Stimulated activated CD8-positive, alpha-beta memory T cell treated with anti-CD3 and anti-CD28 coated beads, Interleukin-12 subunit alpha, Interleukin-12 subunit beta, amount 100 ng/mL, for 1 hour (primary cell): ENCODE results near the gene MICAL1.

ENCODE experiments used
- DNase-seq: peaks from one replicate; pipeline ENCODE4 v3.0.0-alpha.2; 2020; ENCODE audit warnings: low read depth

The MICAL1 gene

DNA sequence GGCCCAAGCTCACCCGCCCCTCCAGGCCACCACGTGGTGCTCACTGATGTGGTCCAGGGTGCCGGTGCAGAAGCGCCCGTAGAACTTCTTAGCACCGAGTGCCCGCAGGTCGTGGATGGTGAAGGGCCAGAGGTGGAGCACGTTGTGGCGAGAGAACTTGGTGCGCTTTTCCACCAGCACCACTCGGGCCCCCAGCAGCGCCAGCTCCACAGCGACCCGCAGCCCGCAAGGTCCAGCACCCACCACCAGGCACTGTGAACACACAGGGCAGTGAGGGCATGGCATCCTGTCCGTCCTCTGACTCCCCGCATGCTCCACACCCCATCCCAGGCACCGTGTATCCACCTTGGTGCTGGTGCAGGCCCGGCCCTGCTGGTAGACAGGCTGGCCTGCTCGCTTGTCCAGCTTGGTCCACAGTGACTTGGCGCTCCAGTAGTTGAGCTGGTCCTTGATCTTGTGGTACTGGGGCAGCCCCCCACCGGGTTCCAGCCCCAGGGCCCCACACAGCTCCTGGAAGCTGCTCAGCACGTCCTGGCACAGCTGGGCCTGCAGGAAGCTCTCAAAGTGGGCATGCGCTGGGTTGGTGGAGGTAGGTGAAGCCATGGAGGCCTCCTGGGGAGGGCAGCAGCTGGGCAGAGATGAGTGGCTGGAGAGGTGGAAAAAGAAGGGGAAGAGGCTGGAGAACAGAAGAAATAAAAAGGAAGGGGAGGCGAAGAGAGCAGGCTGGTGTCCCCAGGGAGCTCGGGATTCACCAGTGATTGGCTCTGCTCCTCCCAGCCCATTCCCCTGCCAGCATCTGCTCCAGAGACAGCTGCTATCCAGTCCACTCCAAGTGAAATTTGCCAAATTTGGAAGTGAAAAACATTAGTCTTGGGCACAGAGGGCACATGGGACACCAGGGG is 1.7 kb downstream of the MICAL1 start:
- no peak for DNase-seq

DNA sequence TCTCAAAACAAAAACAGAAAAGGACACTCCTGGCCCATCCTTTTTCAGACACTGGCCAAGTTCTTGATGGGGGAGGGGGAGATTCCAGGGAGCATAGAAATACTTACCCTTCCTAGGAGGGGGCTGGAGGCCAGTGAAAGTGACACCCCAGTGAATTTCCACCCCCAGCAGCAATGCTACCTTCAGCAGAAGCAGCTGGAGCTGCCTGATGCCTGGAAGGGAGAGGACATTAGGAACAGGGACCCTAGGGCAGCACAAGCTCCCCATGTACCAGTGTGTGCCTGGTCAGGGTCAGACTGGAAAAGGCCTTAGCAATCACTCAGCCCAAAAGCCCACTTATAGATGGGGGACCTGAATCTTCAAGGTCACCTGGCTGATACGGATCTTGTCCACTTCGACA is 2.4 kb downstream of the MICAL1 start:
- no peak for DNase-seq

DNA sequence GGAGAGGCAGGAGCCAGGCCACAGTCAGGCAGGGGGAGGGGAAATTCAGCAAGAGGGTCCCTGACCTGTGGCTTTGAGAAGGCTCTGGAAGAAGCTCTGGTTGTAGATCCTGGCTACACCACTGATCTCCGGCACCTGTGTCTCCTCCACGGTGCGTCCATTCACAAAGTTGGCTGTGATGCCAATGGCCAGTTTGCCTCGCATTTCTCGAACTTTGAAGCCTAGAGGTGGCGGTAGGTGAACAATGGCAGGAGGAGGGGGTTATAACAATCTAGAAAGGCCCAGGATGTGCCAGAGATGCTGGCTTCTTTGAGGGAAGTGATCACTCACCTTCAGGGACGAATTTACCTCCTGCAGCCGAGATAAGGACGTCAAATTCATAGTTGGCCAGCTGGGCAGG is 3.4 kb downstream of the MICAL1 start:
- DNase-seq, result no peak

DNA sequence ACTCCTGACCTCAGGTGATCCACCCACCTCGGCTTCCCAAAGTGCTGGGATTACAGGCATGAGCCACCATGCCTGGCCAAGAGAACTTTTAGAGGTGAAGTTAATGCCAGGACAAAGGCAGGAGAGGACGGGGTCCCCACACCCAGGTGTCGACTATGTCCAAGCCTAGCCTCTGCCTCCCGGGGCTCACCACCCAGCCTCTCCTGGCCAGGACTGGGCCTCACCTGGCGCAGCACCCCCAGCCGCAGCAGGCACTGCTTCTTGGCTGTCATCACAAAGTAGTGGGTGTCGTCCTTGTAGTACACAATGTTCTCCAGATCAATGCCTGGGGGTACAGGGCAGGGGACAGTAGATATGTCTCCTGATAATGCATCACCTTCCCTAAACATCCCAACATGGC is 4.2 kb downstream of the MICAL1 start:
- no peak for DNase-seq

DNA sequence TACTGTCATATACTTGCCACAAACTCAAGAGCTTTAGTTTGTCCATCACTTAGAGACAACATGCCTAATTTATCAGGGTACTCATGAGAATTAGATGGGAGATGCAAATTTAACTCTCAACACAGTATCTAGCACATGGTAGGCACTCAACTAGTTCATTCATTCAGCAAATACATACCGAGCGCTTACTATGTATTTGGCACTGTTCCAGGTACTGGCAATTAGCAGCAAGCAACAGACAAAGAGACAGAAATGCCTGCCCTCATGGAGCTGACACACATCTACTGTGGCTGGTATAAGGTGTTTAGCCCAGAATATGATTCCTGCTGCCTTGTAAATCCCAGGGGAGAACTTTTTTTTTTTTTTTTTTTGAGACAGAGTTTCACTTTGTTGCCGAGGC is 4.8 kb downstream of the MICAL1 start:
- no peak for DNase-seq

DNA sequence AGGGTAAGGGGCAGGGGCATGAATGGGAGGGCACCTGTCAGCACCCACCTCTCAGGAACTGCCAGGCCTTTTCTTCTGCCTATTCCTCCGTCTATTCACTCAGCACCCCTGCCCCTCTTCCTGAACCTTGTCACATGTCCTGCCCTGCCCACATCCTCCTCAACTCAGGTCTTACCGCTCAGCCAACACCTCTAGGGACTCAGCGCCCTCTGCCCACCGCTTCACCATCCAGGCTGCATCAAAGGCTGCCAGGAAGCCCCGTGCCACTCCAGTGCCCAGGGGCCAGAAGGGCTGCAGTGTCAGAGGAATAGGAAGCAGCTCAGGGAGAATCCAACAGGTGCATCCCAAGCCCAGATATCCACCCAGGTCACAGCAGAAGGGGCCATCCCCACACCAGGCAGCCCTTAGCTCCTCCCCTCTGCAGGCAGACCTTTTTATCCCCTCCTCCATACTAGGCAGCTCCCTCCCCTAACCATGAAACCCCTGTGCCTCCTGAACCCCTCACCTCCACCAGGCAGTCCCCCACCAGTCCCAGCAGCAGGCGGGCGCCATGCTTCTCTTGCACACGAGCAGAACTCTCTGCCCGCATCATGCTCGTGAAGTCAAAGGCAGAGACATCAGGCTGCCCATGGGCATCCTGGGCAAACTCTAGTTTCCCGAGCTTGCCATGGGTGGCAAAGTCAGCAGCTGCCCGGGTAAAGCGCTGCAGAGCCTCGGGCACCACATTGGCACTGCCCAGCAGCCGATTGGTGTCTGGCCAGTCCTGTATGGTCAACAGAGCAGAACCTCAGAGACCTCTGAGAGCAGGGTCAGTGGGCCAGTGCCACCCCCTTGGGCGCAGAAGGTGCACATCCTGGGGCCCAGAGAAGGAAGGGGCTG is 5.5 kb downstream of the MICAL1 start:
- DNase-seq, result no peak

DNA sequence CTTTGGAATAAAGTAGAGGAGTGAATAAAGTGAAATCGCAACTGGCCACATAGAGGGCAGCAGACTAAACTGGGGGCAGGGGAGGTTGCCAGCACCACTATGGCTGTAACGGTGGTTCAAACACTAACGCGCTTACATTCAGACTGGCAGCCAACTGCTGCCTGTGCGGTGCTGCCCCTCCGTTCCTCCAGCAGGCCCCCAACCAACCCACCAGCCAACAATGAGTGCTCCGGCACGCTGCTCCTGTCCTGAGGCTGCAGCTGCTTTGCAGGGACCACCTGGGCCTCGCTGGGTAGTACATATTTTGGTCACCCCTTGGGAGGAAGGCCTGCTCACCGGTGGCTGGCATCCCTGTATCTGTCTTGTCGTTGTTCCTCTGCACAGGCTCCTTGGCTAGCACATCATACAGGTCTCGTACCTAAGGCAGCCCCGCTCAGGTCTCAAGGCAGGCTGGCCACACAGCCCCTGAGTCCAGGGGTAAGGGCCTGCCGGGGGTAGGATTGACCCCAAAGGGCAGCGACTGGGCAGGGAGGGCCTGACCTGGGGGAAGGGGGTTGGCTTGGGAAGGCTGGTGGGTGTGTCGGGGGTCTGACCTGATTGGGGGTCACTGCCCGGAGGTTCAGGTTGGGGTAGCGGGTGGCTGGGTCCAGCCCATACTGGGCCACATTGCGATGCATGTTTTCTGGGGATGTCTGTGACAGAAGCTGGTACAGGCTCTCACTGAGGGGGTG is 6.3 kb downstream of the MICAL1 start:
- DNase-seq, result no peak

DNA sequence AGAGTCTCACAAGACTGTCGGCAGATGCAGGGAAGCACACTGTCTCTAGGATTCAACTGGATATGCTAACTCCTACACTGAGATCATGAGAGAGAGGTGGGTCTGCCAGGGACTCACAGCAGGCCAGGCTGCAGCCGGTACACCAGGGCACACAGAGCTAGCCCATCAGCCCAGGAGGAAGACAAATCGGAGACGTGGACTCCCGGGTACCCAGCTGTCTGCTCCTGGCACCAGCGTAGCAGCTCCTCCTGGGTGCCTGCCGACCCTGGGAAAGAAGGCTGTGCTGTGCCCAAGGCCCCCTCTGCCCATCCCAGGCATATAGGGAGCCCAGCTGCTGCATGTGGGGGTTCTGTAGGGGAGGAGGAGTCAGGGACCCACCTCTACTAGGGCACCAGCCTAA is 7.0 kb downstream of the MICAL1 start:
- no peak for DNase-seq

DNA sequence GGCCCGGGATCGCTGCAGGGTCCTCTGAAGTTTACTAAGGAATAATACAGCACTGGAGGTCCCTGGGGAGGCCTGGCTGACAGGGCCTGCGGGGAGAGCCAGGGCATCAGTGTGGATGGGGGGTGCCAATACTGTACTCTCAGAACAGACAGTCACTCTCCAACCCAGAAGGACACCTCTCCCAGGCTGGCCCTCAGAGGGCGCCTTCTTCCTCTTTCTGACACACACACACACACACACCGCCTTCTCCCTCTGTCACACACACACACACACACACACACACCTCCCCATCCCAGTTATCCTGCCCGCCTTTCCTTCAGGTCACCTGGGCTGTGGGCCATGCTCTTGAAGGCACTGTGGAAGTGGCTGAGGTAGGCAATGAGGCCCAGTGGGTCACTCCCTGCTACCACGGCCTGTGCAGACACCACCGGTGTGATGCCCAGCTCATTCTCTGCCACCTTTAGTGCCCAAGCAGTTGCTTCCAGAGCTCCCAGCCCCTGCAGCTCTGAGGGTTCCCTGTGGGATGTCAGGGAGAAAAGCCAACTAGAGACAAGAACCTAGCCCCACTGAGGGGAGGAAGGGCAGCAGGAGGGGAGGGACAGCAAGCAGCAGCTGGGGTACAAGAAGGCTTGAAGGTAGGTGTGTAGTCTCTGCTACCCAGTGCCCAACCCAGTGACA is 7.6 kb downstream of the MICAL1 start:
- DNase-seq, result no peak

DNA sequence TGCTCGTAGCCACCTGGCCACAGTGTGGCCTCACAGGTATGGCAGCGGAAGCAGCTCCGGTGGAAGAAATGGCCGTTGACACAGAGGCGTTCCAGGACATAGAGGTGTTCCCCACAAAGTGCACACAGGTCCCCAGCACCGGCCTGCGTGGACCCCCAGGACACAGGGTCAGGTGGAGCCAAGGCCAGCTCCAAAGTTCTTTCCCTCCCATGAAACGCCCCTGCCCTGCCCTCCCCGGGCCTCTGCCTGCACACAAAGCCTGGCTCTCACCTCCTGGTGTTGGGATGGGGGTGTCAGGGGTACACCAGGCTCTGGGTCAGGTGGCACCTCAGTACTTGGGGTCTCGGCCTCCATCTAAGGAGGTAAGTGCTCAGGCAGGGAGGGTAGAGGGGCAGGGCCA is 8.5 kb downstream of the MICAL1 start:
- no peak for DNase-seq

DNA sequence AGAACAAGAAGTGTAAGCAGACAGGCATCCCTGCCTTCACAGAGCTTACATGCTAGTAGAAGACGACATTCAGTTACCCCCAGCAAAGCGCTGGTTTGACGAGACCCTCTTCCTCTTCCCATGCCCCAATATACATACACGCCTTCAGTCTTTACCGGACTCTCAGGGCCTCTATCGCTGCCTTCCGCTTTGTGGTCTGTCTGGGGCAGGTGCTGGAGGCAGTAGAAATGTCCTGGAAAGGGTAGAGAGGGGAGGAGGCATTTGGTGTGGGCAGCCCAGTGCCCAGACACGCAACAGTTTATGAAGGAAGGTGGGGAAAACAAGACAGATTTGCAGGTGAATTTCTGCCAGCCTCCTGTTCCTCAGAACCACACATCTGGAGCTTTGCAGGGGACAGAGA is 9.0 kb downstream of the MICAL1 start:
- DNase-seq, result no peak

DNA sequence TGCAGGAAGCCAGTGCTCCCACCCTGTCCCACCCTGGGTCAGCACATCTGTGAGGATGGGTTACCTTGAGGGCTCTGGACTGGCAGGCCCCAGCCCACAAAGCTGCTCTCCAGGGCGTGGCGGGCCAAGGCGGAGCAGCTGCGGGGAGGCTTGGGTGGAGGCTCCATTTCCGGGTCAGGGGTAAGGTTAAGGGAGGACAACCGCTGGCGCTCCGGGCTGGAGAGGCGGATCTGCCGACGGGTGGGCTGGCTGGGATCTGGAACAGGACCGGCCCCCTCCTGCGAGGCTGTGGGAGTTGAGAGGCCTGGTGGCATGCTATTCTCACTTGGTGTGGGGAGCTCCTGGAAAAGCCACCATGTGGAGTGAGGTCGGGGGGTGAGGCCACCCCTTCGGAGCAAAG is 9.5 kb downstream of the MICAL1 start:
- DNase-seq, result no peak

DNA sequence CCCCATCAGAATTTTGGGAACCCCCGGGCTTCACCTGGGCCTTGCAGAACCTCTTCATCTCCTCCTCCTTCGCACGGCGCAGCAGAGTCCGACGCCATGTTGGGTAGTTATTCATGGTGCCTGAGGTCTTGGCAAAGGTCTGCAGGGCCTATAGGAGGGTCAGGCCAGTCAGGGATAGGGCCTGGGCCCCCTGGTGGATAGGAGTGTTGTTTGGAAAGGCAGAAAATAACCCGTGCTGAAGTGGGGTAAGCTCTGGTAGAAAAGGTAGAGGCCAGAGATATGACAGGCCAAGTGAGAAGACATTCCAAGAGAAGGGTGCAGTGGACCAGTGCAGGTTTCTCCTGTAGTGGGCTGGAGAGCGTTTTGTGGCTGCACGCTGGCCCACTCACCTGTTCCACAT is 10.2 kb downstream of the MICAL1 start:
- no peak for DNase-seq

DNA sequence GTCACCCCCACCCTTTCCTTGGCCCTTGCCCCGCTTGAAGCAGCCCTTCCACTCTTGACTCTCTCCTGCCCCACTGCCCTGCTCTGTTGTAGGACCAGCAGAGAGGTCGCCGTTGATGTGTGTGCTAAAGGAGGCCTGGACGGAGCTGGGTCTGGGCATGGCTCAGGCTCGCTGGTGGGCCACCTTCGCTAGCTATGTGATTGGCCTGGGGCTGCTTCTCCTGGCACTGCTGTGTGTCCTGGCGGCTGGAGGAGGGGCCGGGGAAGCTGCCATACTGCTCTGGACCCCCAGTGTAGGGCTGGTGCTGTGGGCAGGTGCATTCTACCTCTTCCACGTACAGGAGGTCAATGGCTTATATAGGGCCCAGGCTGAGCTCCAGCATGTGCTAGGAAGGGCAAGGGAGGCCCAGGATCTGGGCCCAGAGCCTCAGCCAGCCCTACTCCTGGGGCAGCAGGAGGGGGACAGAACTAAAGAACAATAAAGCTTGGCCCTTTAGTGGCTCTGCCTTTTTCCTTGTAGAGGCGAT is 12.1 kb downstream of the MICAL1 start:
- DNase-seq, result no peak

DNA sequence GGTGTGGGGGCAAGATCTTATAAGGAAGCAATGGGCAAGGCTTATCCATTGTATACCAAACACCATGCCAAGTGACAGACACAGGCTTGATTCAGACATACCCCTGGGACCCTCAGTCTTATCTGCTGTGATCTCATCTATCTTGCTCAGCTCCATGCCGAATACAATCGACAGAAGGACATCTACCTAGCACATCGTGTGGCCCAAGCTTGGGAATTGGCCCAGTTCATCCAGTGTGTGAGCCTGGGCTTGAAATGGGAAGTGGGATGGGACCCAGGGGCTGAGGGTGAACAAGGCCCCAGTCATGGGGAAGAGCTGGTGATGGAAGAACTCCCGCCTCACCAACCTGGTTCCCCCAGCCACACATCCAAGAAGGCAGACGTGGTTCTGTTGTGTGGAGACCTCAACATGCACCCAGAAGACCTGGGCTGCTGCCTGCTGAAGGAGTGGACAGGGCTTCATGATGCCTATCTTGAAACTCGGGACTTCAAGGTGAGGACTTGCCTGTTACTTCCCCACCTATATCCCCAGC is 13.1 kb downstream of the MICAL1 start:
- DNase-seq, result no peak

DNA sequence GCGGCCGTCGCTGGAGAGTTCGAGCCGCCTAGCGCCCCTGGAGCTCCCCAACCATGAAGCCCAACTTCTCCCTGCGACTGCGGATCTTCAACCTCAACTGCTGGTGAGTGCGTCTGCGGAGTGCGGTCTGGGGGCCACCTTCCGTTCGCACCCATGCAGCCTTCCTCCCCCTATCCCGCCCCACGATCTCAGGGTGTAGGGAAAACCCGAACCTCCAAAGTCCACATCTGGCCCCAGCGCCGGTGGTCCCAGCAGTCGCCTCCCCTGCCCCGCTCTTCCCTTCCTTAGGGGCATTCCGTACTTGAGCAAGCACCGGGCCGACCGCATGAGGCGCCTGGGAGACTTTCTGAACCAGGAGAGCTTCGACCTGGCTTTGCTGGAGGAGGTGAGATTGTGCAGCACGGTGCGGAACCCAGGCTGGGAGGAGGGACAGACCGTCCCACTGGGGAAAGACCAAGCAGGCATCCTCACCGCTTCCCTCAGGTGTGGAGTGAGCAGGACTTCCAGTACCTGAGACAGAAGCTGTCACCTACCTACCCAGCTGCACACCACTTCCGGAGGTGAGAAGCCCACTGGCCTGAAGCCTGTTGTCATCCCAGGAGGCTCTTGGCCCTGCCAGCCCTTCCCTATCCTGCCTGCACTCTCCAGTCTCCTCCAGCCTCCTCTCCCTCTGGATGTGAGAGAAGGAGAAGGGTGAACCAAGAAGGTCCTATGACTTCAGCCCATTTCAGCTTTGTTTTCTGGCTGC is 14.3 kb downstream of the MICAL1 start:
- DNase-seq, result no peak

DNA sequence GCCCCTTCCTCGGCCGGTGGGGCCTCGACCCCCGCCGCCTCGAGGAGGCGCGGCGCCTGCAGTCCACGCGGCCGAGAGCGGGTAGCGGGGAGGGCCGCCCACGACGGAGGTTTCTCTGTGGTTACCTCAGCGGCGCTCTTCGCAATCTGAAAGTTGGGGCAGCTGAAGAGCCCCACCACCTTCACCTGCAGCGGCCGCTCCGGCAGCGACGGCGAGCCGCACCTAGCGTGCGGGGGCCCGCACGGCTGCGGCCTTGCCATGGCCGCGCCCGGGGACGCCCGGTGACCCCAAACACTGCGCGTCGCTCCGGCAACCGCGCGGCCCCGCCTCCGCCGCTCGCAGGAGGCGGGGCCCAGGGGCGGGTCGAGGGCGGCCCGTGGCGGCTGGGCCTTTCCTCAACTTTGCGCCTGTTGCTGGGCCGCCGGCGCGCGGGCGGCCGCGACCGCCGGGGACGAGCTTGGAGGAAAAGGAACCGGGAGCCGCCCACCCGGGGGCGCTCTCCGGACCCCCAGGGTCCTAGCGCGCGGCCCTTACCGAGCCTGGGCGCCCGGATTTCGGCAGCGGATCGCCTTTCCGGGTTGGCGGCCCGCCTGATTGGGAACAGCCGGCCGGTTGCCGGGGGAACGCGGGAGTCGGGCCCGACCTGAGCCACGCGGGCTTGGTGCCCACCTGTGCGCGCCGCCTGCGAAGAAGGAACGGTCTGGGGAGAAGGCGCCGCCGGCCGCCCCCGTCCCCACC is 15.1 kb downstream of the MICAL1 start, which contains the start of the genes PPIL6 and SMPD2:
Gene PPIL6, minus strand, starts transcription at position 298 of the 738 bp plus-strand sequence. Its CDS starts 38 bp downstream, at position 260.
Gene SMPD2, plus strand, starts transcription at position 394 of the 738 bp plus-strand sequence. CDS start 398 bp downstream, outside the sequence.
- DNase-seq, result peak; percentile 49

DNA sequence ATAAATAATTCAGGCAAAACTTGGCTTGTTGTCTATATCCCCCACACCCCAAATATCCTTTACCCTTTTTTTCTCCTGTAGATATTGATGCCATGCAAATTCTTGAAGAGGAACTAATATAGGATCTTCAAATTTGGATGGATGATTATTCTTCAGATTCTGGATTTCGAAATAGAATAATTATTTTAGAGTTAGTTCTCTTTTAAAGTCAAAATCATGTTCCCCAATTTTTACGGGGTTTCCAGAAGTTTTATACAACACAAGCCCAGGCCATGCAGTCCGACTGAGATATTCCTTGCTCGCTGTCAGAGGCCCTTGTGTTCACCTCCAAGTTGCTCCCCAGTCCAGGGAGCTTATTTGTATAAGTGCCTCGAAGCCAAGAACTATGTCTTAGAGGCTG is 19.5 kb downstream of the MICAL1 start:
- no peak for DNase-seq

DNA sequence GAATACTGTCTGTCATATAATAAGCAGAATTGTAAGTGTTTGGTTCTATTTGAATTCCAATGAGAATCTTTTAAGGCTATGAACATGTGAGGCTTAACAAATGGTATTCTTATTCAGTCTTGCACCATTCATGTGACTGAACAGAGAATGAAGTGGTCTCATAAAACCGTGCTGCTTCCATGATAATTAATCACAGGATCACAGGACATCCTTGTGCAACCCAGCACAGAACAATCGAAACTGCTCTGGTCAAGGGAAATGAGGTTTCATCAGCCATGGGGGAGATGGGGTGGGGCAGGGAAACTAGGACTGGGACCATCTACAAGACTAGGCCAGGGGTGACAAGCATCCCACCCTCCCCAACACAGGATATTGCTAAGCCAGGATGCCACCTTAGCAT is 21.1 kb downstream of the MICAL1 start:
- DNase-seq, result no peak

DNA sequence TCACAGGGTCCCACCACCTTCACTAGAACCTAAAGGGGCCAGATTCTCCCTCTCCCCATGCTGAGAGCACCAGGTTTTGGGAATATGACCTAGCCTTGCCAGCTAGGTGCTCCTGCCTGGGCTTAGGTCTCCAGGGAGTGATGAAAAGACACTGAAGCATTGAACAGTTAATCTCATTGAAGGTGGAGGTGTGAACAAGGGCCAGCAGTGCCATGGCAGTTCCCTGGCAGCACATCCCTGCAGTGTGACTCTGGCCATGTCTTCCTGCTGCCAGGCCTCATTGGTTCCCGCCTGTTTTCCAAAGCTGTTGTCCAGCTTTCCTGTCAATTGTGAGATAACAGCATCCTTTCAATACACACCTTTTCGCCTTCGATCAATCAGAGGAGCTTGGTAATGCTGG is 26.1 kb downstream of the MICAL1 start:
- no peak for DNase-seq
